Cerebellar cortex (tissue), 1 donor: ENCODE measurements around the gene ATIC.

ENCODE experiments used
- DNase-seq: peaks from one replicate; pipeline ENCODE4 v3.0.0-alpha.2; 2015; ENCODE audit warnings: low spot score

The ATIC gene

DNA sequence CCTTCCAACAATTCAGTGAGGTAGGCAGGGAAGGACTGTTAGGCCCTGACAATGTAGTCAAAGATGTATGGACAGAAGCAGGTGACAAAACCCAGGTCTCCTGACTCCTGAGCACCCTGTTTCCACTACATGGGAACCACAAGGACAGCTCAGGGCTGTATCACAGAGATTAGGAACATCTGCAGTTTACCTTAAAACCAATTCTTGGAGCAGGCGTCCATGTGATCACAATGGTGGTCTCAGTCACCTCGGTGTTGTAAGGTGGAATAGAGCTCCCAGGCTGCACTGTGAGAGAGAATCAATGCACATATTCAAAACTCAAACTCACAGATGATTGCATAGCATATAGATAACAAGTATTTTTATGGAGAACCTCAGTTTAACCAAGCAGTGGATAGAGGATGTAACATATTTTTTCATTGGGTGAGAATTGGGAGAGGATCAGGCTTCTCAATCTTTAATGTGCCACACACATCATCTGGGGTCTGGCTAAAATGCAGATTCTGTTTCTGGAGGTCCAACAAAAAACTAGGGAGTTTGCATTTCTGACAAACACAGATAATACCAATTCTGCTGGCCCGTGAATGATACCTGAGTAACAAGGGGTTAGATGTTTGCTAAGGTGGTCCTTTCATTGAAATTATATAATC lies 87.3 kb downstream of the ATIC start:
- DNase-seq: no peak
